Ovary (tissue), 3 donors: ENCODE results near the gene PHETA2.

Experiments used
- EP300 ChIP-seq: sonication (generic); formaldehyde crosslinking; IDR thresholded peaks from one replicate; pipeline ENCODE4 v1.6.1; 2017; ENCODE audit warnings: antibody characterized with exemption
- POLR2A ChIP-seq: fragments of 450-650 bp; IDR thresholded peaks from one replicate; pipeline ENCODE4 v1.6.1; 2017; ENCODE audit warnings: antibody characterized with exemption, mild to moderate bottlenecking, moderate library complexity
- TF ChIP-seq, protein P1 (sequence below), 3 donors: fragments of 450-650 bp in 2 of 3; fragments of 200-600 bp in 1 of 3; IDR thresholded peaks; one replicate each; pipeline versions ENCODE4 v1.5.1 to v1.8.0; 2016 to 2022; ENCODE audit warnings: antibody characterized with exemption in 3 of 3, mild to moderate bottlenecking in 1 of 3
- donor health status: DM: no; HTN: no; CAD: no.

GRCh38 chr22:42116848-42117424 is 42.9 kb downstream of the PHETA2 start:
- TF ChIP-seq, protein P1, sequence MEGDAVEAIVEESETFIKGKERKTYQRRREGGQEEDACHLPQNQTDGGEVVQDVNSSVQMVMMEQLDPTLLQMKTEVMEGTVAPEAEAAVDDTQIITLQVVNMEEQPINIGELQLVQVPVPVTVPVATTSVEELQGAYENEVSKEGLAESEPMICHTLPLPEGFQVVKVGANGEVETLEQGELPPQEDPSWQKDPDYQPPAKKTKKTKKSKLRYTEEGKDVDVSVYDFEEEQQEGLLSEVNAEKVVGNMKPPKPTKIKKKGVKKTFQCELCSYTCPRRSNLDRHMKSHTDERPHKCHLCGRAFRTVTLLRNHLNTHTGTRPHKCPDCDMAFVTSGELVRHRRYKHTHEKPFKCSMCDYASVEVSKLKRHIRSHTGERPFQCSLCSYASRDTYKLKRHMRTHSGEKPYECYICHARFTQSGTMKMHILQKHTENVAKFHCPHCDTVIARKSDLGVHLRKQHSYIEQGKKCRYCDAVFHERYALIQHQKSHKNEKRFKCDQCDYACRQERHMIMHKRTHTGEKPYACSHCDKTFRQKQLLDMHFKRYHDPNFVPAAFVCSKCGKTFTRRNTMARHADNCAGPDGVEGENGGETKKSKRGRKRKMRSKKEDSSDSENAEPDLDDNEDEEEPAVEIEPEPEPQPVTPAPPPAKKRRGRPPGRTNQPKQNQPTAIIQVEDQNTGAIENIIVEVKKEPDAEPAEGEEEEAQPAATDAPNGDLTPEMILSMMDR (IDR thresholded peaks at IDR 0.05) = no peak
- TF ChIP-seq POLR2A = no peak
- TF ChIP-seq EP300 = no peak
